Inferior parietal cortex (tissue), 1 donor: ENCODE measurements around the gene SETBP1.

ENCODE experiments used
- DNase-seq: peaks from one replicate; pipeline ENCODE4 v3.0.0-alpha.2; 2016; ENCODE audit errors: extremely low spot score

The SETBP1 gene

DNA sequence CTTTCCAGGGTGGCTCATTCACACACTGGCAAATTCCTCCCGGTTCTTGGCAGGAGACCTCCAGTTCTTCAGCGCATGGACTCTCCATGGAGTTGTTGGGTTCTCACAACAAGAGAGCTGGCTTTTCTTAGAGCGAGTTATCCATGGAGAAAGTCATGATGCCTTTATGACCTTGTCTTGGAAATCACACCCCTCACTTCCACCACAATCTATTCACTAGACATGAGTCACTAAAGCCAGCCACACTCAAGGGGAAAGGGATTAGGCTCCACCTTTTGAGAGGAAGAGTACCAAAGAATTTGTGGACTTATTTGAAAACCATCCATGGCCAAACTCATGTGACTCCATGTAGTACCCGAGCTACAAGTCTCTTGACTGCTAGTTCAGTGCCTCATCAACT is 160.5 kb downstream of the SETBP1 start:
- no peak for DNase-seq

DNA sequence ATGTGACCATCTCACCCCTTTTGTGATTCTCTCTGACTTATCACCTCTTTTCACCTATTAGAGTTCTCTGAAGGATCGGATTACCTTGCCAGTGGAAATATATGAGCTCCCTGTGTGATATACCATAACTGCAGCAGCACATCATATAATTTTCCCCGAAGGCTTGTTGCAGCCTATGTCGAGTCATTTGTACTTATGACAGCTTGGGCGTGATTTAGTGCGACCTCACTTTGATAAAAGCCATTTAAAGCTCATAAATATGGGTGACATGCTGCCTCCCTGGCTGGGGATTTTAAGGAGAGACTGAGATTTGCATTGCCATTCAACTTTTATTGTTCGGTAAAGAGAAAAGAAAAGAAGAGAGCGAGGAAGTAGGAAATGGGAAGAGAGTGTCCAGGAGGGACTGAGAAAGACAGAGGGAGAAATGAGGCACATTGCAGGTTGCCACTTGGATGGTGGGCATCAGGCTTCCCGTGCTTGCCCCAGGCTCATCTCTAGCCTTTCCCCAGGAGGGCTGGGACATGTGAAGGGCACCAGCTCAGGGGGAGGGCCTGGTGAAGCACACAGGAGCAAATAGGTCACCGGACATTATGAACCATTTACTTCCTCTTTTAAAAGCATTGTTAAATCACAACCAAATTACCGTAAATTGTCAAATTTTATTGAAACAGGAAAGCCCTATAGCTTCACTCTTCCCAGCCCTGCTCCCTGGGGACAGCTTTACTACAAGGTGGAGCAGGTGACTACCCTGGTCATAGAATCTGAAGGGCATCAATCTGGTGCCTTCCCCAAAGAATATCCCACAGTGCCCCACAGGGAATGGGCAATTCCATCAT is 161.3 kb downstream of the SETBP1 start:
- DNase-seq: no peak

DNA sequence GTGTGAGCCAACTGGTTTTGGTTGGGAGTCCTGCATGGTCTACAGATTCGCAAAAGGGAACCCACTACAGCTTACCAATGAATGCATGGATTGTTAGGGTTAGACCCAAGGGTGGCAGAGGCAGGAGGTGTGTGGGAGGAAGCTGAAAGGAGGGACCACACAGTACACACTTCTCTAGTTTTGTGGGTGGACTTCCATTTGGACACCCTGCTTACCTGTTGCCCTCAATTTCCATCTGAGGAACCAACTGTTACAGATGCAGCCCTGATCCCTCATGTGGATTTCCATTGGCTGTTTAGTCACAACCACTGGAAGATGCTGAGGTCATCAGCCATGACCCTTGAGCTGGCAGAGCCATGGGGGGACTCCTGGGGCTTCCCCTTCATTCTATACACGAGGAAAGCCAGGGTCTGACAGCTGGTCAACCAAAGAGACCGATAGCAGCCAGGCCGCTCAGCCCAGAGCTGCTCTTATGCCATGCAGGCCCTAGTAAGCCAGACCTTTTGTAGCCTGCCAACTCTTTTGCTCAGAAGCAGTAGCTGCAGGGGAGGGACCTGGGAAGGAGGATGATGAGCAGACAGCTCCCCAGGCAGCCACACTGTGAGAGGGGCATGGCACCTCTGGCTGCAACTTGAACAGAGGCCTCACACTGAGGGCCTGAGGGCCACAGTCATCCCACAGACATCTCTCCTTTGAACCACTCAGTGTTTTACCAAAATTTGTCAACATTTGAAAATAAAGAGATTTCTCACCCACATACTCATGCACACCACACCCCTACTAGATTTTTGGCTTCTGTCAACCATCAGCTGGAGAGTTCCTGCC is 162.1 kb downstream of the SETBP1 start:
- DNase-seq: no peak

DNA sequence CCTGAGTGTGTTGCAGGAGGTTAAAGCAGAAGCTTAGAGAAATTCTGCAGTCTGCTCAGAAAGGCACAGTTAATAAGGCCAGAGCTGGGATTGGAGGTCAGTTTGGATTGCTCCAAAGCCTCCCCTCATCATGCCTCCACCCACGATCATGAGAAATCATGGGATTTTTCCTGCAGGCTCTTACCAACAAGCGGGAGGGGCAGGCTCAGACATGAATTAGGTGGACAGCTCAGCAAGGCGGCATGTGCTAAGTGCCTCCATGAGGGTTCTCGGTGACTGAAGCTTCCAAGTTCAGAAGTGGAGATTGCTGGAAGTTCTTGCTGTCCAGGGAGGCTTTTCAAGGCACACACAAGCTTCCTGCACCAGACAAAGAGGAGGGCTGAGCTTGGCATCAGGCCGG is 163.8 kb downstream of the SETBP1 start:
- no peak for DNase-seq

DNA sequence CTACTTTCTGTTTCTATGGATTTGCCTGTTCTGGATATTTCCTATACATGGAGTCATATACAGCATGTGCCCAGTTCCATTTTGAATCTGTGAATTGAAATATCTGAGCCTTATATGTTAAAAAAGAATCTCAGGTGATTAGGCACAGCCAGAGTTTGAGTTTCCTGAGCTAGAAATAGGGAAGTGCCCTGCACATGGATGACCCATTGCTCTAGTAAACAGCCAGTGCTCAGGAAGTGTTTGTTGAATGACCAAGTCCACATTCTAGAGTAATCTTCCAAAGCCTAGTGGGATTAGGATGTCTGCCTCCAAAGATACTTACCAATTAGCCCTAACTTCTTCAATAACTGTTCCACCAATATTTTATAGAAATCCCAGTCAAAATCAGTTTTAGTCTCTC is 165.8 kb downstream of the SETBP1 start:
- DNase-seq: no peak

DNA sequence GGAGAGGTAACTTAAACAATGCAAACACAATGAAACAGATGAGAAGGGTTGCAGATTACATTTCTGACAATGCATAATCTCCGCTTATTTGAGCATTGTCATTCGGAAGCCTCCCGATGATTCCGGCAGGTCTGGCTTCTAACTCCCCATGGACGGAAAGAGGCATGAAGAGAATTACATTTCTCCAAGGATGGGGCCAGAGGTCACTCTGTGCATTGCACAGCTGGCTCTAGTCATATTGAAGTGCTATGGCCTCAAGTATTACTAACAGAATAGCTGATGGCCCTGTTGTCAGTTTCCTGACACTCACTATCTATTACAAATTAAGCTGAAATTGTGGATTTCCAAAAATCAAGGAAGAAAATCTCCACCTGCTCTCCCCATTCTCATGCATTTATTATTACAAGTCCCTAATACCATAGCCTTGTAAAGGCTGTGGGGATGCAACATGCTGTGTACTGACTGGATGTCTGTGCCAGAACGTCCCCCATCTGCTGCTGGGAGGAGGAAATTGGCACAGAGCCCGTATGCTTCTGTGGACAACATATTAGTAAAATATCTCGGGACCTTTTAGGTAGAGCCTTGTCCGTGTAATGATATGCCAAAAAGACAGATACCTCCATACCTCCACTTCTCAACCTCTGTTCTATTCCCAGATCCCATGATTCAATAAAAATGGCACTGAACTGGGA is 168.1 kb downstream of the SETBP1 start:
- DNase-seq: no peak

DNA sequence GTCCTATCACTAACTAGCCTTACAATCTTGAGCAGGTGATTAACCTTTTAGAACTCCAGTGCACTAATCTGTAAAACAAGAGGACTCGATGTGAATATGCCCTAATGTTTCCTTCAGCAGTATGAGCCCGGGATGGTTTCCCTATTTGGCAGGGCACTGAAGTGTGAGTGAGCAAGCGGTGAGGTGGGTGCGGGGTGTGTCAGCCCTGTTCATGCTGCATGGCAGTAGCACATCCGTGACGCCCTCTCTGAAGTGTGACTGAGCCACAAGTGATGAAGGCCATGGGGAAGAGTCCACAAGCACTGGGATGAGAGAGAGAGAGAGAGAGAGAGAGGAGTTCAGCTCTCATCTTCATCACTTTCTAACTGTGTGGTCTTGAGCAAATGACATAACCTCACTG is 168.7 kb downstream of the SETBP1 start:
- DNase-seq: no peak

DNA sequence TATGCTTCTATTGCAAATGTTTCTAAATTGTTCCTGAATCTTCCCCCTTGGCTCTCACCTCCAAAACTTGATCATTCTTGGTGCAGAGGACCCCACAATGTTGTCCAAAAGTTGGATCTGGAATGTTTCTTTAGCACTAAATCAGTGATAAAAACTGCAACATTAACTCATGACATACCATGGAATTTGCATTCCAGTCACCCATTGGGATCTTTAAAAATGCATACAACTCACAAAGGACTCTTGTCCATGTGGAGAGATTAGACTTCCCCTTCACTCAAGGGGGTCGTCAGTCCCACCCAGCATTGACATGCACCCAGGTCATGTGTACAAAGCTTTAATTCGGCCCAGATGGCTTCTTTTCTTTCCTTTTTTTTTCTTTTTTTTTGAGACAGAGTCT is 169.3 kb downstream of the SETBP1 start:
- no peak for DNase-seq

DNA sequence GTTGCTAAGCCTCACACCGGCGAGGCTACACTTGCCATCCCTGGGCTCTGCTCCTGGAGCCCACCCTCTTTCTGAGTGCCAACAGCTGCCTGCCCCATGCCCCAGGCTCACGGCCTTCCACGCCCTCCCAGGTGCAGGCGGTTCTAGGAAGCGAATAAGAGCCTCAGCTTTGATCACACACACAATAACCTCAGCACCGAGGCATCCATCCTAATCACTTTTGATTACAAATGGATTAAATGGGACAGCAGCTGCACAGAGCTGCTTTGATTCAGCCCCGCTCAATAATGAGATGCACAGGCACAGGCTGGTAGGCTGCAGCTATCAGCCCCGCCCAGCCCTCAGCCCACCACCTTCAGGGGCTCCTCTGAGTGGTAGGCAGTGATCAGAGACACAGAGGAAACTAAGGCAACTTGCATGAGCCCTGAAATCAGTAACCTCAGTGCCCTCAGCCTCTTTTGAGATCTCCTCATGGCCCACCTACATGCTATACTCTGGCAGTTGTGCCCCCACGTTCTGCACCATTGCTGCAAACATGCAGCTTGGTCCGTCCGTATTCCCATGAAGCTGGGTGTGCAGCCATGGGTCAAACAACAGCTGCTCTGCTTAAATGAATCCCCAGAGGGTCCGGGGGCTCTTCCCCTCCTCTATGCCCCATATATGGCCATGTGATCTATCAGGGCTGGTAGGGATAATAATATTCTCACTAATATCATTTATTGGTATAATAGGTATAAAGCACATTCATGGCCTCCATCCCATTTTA is 171.4 kb downstream of the SETBP1 start:
- DNase-seq: no peak

DNA sequence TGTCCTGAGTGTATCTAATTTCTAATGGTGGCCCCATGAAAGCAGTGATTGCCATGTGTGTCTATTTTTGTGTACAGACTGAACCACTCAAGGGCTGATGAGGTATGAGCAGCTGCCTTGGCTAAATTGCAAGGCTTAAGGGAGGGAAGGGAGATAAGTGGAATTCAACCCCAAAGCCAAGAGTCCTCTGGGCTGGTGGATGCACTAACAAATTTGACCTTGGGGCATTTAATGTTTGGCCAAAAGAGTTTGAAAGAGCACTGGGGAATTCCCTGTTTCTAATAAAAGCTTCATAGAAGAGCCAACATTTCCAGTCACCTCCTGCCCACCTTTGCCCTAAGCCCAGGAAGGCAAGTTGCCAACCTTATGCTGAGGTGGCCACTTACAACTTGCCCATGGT is 172.1 kb downstream of the SETBP1 start:
- DNase-seq: no peak

DNA sequence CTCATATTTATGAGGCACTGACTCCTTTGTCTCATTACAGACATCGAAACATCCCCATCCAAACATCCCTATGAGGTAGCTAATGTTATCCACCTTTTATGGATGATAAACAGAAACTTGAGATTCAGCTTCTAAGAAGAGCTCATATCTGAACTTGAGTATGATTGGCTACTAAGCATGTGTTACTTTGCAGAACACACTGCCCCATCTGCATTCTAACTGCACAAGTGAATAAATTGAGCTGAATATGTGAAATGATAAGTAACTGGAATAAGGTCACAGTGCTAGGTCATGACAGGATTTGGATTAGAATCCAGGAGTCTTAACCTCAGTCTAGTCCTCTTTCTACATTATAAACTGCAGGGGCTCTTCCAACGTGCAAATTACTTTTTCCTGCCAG is 172.7 kb downstream of the SETBP1 start:
- no peak for DNase-seq

DNA sequence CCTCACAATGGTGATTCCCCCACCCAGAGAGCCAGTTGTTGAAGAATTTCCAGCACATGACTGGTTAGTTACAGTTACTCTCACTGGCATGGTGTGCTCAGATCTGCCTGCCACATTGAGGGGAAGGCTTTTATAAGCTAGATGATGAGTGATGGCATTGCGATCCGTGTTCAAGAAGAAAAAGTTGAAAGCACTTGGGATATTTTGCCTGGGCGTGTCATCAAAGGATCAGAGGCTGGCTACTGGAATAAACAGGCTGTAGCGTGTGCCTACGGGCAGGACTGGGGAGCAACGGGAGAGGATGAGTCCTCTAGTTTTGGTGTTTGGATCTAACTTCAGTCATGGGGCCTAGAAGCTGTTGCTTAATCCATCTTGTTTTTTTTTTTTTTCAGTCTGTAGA is 175.0 kb downstream of the SETBP1 start:
- no peak for DNase-seq

DNA sequence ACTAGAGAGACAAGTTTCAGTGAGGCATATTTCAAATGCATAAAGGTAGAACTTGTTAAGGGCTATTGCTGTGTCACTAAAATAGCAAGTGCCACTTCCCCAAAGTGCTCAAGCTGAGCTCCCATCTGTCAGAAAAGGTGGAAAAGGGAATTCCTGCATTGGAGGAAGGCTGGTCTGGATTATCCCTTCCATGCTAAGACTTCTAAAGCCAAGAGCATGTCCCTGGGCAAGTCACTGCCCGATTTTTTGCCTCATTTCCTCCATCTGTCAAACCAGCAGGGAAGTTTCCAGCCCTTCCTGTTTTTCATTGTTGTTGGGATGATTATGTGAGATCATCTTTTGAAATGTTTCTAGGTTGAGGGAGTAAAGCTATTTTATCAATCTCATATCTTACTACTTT is 175.5 kb downstream of the SETBP1 start:
- no peak for DNase-seq

DNA sequence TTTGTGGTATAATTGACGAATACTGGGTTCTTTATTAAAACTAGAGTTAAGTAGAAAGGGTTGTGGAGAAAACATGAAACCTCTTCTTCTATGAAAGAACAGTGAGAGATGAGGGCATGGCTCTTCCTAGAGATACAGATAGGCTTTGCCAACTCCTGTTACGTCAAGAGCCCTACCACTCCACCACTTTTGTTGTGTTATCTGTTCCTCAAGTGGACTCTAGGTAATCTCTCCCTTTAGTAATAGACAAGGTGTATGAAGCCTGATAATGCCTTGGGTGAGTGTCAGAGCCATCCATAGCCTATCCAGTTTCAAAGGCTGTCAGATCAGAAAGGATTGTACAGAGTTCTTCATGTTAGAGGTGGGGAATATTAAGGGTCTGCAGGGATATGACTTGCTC is 176.4 kb downstream of the SETBP1 start:
- no peak for DNase-seq

DNA sequence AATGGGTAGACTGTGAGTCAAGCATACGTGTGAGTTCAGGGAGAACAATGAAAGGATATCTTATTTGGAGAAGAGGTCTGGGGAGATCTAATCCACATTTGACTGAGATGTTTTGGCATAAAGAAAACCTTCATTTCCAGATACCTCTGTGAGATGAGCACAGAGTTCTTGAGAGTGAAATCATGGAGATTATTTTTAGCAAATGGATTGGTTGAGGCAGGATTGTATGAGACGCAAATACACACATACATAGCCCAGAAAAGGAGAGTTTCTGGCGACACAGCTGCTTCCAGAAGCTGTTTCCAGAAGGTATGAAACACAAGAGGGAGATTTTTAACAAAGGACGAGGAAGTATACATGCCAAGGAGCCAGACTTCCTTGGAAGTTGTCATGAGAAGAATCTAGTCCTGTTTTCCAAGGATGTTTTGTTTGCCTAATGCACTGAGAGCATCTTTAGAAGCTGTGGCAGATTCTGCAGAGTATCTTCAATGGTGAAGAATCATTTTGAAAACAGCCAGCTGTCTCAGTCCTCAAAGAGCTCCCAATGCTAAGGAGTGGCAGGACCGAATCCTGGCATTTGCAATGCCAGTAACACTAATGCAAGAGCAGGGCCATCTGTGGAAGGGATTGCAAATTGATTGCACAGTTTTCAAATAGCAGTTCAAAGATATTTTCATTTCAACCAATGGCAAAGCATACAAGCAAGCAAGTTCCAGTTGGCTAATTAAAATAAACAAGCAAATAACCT is 177.2 kb downstream of the SETBP1 start:
- DNase-seq: no peak

DNA sequence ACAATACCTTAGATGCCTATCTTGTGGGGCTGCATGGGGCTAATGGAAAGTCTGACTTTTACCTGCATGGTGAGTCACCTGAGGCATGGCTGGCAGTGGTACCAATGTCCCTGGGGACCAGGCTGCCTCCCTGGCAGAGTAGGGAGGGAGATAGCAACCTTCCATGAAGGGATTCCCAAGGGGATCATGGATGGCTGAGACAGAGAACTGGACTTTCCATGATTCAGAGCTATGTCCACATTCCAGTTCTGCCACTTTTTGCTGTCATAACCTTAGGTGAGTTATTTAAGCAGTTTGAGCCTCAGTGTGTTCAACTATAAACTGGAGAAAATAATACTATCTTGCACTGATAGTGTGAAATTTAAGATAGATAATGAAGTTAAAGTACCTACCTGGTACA is 178.6 kb downstream of the SETBP1 start:
- DNase-seq: no peak

DNA sequence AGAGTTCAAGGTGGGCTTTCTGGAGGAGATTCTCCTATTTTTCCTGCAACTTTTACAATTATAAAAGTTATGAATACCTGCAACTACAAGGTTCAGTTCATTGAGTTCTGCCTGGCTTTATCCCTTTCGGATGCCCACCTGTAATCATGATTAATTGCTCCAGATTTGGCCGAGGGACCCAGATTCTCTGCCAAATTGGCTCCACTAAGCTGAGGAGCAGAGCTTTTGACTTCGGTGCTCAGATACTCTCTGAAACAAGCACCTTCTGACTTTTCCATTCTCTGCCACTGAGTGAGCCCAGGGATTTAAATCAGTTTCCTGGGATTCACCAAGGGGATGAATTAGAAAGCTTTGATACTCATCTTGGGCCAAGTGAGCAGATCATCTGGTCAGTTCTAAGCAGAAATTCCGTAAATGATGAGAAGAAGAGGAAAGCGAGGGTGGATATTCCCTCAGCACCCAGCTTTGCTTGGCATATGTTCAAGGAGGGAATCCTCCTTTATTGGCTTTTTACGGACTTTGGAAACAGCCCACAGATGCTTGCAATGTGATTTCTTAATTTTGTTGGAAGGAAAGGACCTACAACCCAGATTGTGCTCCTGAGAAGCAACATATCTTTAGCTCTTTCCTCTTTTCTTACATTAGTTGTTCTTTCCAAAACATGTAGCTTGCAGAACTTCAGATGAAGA is 179.2 kb downstream of the SETBP1 start:
- DNase-seq: no peak

DNA sequence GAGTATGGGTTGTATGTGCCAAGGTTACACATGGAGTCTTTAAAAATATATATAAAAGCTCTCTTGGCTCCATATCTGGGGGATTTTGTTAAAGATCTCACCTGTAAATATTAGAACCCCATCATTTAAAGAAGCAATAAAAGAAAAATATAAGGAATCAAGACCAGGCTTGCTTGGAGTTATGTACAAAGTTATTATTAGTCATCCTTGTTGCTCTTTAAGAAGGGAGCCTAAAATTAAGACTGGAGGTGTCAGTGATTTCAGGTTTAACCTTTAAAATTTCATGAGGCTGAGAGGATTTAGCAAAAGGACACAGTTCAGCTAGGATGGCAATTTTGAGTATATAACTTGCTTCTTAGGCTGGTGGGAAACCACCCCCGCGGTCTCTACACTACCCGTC is 181.4 kb downstream of the SETBP1 start:
- no peak for DNase-seq

DNA sequence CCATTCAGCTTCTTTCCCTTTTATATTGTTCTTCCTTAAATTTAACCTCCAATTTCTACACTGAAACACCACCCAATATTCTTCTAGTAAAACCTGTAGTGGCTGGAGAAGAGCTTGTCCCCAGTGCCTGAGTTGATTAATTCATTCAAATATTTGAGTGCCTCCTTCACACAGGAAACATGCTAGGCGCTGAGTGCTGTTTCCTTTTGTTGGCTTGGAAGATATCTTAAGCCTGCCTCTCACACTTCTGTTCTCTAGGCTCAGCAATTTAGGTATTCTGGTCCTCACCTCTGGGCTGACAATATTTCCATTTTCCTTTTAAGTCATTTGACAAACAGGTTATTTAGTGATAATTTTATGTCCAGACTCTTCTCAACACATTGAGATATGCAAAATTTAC is 185.4 kb downstream of the SETBP1 start:
- no peak for DNase-seq

DNA sequence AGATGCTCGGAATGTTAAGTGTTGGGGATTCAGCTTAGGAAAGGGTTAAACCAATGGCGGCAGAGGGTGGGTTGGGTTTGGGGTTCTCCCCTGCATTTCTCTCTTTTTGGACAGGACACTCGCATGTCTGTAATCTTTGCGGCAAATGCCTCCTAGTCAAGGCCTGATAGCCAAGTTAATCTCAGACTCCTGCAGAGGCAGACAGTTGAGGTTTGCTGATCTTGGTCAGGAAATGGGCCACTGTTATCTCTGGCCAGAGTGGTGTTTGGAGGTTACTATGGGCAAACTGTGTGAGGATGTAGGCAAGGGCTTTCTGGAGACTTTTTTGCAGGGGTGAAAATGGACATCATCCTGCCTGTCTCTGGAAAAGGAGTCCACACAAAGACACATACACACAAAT is 188.8 kb downstream of the SETBP1 start:
- DNase-seq: no peak
